ENCODE results near the gene GRID2IP. TPM values are rescaled to one million over a fixed set of nuclear protein-coding genes. Genes with fewer than 3 reads are reported as not detected.

Gene GRID2IP
- polyA plus RNA-seq, 1 experiment = not detected

DNA sequence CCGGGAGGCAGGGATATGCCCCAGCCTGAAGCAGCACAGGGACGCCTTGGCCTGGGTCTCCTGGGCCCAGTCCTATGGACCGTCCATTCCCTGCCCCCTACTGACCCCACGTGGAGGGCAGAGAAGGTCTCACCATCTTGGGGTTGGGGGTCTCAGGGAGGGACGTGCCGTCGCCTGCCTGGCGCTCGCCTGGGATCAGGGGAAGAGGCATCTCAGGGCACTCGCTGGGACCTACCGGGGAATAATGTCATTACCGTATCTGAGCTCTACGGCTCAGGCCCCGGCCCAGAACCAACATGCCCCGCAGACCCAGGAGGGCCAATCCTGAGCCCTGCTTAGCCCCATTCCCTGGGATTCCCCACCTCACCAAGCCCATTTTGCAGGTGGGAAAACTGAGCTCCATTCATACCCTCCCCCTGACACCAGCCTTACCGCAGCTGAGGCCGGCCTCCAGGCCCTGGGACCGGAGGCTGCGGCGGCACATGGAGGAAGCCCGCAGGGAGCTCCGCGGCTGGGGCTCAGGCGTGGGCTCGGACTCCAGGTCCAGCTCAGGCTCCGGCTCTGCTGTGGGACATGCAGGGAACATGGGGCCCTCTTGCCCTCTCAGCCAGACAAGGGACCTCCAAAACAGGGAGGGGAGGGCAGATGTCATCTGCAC, 40.7 kb downstream of the GRID2IP start:
- CTCF ChIA-PET = no interaction called here
- Histone ChIP-seq H3K4me3 (ENCODE audit: low read depth, low read length) (no peak overlapping the region), H3K9me3 (ENCODE audit: control insufficient read depth, insufficient read depth, low read length) (no peaks in the 10 kb centered on the region), H3K27ac (ENCODE audit: low read depth, low read length) (no peak overlapping the region), H3K27me3 (ENCODE audit: control insufficient read depth, insufficient read depth, low read length) (peaks cover 12% of the 10 kb centered on the region)
- TF ChIP-seq, protein P1, sequence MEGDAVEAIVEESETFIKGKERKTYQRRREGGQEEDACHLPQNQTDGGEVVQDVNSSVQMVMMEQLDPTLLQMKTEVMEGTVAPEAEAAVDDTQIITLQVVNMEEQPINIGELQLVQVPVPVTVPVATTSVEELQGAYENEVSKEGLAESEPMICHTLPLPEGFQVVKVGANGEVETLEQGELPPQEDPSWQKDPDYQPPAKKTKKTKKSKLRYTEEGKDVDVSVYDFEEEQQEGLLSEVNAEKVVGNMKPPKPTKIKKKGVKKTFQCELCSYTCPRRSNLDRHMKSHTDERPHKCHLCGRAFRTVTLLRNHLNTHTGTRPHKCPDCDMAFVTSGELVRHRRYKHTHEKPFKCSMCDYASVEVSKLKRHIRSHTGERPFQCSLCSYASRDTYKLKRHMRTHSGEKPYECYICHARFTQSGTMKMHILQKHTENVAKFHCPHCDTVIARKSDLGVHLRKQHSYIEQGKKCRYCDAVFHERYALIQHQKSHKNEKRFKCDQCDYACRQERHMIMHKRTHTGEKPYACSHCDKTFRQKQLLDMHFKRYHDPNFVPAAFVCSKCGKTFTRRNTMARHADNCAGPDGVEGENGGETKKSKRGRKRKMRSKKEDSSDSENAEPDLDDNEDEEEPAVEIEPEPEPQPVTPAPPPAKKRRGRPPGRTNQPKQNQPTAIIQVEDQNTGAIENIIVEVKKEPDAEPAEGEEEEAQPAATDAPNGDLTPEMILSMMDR (IDR thresholded peaks at IDR 0.05; ENCODE audit: low read depth, low read length) = no peak
- POLR2A ChIA-PET = no interaction called here
- DNase-seq (ENCODE audit: low read depth, low spot score) = no peak

DNA sequence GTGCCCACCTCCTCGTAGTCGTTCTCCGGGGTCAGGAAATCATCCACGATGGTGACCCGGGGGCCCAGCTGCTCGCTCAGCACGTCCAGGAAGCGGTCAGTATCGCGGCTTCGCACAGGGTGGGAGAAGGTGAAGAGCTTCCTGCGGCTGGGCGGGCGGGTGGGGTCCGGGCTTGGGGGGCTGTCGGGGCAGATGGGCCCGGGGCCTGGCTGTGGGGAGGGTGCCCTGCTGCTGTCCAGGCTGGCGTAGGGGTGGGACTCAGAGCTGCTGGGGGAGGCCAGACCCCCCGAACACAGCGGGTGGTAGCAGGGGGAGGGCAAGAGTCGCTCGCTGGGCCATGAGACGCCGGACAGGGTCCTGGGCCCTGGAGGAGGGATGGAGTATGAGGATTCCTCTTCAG, 42.3 kb downstream of the GRID2IP start:
- H3K27me3 ChIP-seq (ENCODE audit: control insufficient read depth, insufficient read depth, low read length) = peaks cover 20% of the 10 kb centered on the region
- no peak overlapping the region for H3K4me3 ChIP-seq (ENCODE audit: low read depth, low read length)
- CTCF ChIA-PET = no interaction called here
- no peak overlapping the region for H3K27ac ChIP-seq (ENCODE audit: low read depth, low read length)
- H3K9me3 ChIP-seq (ENCODE audit: control insufficient read depth, insufficient read depth, low read length) = no peaks in the 10 kb centered on the region; the same call in 1 of the 2 replicates
- POLR2A ChIA-PET = interaction anchor here (0.6 kb wide), 1 partner anchor 62 kb away, joined by 5 read pairs; no protein-coding TSS in a partner anchor
- no peak for DNase-seq (ENCODE audit: low read depth, low spot score)
- TF ChIP-seq, protein P1 (IDR thresholded peaks at IDR 0.05; ENCODE audit: low read depth, low read length) = no peak

DNA sequence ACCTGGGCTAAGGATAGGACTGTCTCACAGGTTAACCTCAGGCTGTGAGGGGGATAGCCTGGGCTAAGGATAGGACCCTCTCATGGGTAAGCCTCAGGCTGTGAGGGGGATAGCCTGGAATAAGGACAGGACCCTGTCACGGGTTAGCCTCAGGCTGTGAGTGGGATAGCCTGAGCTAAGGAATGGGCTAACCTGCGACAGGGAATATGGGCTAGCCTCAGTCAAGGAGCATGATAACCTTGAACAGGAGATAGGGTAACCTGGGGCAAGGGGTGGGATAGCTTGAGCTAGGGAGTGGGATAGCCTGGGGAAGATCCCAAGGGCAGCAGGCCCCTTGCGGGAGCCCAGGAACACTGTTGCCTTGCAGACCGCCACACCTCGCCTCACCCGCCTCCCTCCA, 42.7 kb downstream of the GRID2IP start:
- H3K4me3 ChIP-seq (ENCODE audit: low read depth, low read length) = no peak overlapping the region
- ChIA-PET POLR2A (interaction anchor here (0.5 to 0.6 kb wide), 2 partner anchors 10 to 62 kb away, joined by 5 read pairs; no protein-coding TSS in a partner anchor), CTCF (no interaction called here)
- no peaks in the 10 kb centered on the region; the same call in 1 of the 2 replicates for H3K9me3 ChIP-seq (ENCODE audit: control insufficient read depth, insufficient read depth, low read length)
- H3K27me3 ChIP-seq (ENCODE audit: control insufficient read depth, insufficient read depth, low read length) = peaks cover 20% of the 10 kb centered on the region
- H3K27ac ChIP-seq (ENCODE audit: low read depth, low read length) = no peak overlapping the region
- no peak for DNase-seq (ENCODE audit: low read depth, low spot score)
- TF ChIP-seq, protein P1 (IDR thresholded peaks at IDR 0.05; ENCODE audit: low read depth, low read length) = no peak

DNA sequence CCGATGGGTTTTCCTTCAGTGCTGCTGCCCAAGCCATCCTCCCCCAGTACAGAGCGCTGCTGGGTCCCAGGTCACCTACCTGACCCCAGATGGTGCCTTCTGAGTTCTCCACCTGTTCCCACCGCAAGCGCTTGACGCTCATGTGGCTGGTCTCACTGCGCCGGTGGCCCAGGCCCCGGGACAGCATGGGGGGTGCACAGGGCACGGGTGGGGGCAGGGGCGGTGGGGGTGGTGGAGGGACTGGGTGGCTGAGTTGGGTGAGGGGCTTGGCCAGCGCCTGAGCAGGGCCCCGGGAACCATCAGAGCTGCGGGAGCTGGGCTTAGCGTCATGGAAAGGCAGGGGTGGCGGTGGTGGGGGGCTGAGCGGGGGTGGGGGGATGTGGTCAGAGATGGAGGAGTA, 43.4 kb downstream of the GRID2IP start:
- no peak overlapping the region for H3K27ac ChIP-seq (ENCODE audit: low read depth, low read length)
- ChIA-PET CTCF (no interaction called here), POLR2A (interaction anchor here (0.5 kb wide), 1 partner anchor 9 kb away, joined by 5 read pairs; no protein-coding TSS in a partner anchor)
- no peaks in the 10 kb centered on the region; the same call in 1 of the 2 replicates for H3K9me3 ChIP-seq (ENCODE audit: control insufficient read depth, insufficient read depth, low read length)
- TF ChIP-seq, protein P1 (IDR thresholded peaks at IDR 0.05; ENCODE audit: low read depth, low read length) = no peak
- H3K4me3 ChIP-seq (ENCODE audit: low read depth, low read length) = no peak overlapping the region
- peaks cover 21% of the 10 kb centered on the region for H3K27me3 ChIP-seq (ENCODE audit: control insufficient read depth, insufficient read depth, low read length)
- DNase-seq (ENCODE audit: low read depth, low spot score) = no peak

DNA sequence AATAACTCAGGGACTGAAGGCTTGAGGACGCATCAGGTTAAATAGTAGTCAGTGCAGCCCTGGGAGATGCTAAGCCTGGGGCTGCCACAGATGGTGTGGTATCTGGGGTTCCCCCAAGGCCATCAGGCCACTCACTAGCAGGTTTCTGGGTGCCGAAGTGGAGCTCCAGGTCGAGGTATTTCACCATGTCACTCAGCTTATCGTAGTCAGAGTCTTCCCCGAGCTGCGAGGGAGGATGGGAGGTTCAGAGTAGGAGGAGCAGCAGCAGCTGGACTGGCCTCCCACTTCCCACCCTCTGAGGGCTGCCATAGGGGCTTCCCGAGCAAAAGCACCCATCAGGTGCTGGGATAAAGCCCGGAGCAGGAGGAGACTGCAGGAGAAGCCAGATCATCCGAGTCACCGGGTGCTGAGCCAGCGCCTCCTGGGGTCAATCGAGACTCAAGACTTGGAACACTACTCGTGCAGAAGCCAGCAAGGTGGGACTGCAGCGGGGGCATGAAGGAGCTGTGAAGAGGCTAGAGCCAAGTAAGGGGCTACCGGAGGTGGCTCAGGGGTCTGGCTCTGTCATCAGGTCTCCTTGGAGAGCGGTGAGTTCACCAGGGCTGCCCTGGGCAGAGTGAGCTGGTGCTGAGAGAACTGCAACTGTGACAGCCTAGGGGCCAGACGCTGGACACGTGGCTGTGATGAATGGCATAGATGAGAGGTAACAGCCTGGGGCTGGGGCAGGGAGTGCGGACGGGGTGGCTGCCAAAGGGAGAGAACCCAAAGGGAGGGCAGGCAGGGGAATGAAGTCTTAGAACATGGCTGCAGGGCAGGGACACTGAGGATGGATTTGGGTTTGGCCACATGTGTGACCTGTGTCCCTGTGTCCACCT, 45.3 kb downstream of the GRID2IP start:
- POLR2A ChIA-PET = no interaction called here

More for the DNA sequence above, 45.3 kb downstream of the GRID2IP start:
- H3K4me3 ChIP-seq (ENCODE audit: low read depth, low read length) = no peak overlapping the region
- H3K27ac ChIP-seq (ENCODE audit: low read depth, low read length) = no peak overlapping the region
- TF ChIP-seq, protein P1 (IDR thresholded peaks at IDR 0.05; ENCODE audit: low read depth, low read length) = no peak
- CTCF ChIA-PET = no interaction called here
- H3K27me3 ChIP-seq (ENCODE audit: control insufficient read depth, insufficient read depth, low read length) = peaks cover 29% of the 10 kb centered on the region
- no peaks in the 10 kb centered on the region; the same call in 1 of the 2 replicates for H3K9me3 ChIP-seq (ENCODE audit: control insufficient read depth, insufficient read depth, low read length)
- no peak for DNase-seq (ENCODE audit: low read depth, low spot score)
